Central memory CD8-positive, alpha-beta T cell (primary cell): ENCODE data around the gene RELT.

Experiments
- ATAC-seq: fragments of 150-1000 bp; cut with Tn5 transposase; replicated peaks from 2 replicates; pipeline ENCODE4 v1.10.0; 2022; ENCODE audit warnings: mild to moderate bottlenecking, moderate FRiP score, moderate number of reproducible peaks; ENCODE audit not compliant: poor library complexity, severe bottlenecking; ENCODE audit errors: extremely low read depth
- DNase-seq, 2 donors: peaks; one replicate each; pipeline ENCODE4 v3.0.0; 2021; ENCODE audit warnings: low spot score in 2 of 2
- H3K27ac Mint-ChIP-seq: one replicate; pipeline ENCODE4 v1.8.0; 2022; ENCODE audit warnings: low read depth, mild to moderate bottlenecking, moderate library complexity, mixed read lengths
- H3K27me3 Mint-ChIP-seq: one replicate; pipeline ENCODE4 v1.8.0; 2022; ENCODE audit warnings: mixed read lengths
- H3K36me3 Mint-ChIP-seq: one replicate; pipeline ENCODE4 v1.8.0; 2022; ENCODE audit warnings: mild to moderate bottlenecking, moderate library complexity, mixed read lengths; ENCODE audit not compliant: insufficient read depth
- H3K4me1 Mint-ChIP-seq: one replicate; pipeline ENCODE4 v1.8.0; 2022; ENCODE audit warnings: mixed read lengths
- H3K4me3 Mint-ChIP-seq: one replicate; pipeline ENCODE4 v1.8.0; 2022; ENCODE audit warnings: mild to moderate bottlenecking, moderate library complexity, mixed read lengths
- H3K9me3 Mint-ChIP-seq: one replicate; pipeline ENCODE4 v1.8.0; 2022; ENCODE audit warnings: mixed read lengths

RELT gene

DNA sequence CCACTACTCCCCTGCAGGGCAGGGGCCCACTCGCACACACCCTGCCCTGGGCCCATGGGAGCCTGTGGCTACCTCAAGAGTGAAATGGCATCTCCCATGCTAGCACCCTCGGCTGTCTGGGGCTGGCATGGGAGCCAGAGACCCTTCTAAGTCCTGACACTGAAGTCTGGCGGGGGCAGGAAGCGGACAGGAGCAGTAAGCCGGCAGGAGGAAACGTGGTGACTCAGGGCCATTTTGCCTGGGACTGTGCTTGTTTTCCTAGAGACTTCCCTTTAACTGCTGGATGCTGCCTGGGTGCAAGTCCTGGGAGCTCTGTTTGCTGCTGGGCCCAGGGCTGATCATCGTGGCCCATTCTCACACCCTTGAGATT, 16.8 kb downstream of the RELT start:
- Mint-ChIP-seq H3K36me3 (peaks cover 51% of the 10 kb centered on the region), H3K27ac (peak overlapping the region; percentile 75), H3K9me3 (no peaks in the 10 kb centered on the region), H3K4me3 (no peak overlapping the region), H3K27me3 (no peaks in the 10 kb centered on the region), H3K4me1 (peaks cover 24% of the 10 kb centered on the region)
- DNase-seq (no peak), ATAC-seq (no peak)

- Mint-ChIP-seq H3K27ac (peak overlapping the region; percentile 19), H3K4me1 (peaks cover 18% of the 10 kb centered on the region), H3K36me3 (peaks cover 55% of the 10 kb centered on the region), H3K4me3 (no peak overlapping the region), H3K27me3 (no peaks in the 10 kb centered on the region), H3K9me3 (no peaks in the 10 kb centered on the region)
- peak; percentile 50 to 58 for DNase-seq
- ATAC-seq: peak; percentile 57
These were observed 17.5 kb downstream of the RELT start for GRCh38 chr11:73393479-73394415.

- ATAC-seq (no peak), DNase-seq (no peak)
- Mint-ChIP-seq H3K27ac (no peak overlapping the region), H3K36me3 (peaks cover 59% of the 10 kb centered on the region), H3K27me3 (no peaks in the 10 kb centered on the region), H3K4me1 (peaks cover 15% of the 10 kb centered on the region), H3K9me3 (no peaks in the 10 kb centered on the region), H3K4me3 (peak overlapping the region; percentile 46)
These were observed 18.5 kb downstream of the RELT start for GRCh38 chr11:73394416-73395296.

DNA sequence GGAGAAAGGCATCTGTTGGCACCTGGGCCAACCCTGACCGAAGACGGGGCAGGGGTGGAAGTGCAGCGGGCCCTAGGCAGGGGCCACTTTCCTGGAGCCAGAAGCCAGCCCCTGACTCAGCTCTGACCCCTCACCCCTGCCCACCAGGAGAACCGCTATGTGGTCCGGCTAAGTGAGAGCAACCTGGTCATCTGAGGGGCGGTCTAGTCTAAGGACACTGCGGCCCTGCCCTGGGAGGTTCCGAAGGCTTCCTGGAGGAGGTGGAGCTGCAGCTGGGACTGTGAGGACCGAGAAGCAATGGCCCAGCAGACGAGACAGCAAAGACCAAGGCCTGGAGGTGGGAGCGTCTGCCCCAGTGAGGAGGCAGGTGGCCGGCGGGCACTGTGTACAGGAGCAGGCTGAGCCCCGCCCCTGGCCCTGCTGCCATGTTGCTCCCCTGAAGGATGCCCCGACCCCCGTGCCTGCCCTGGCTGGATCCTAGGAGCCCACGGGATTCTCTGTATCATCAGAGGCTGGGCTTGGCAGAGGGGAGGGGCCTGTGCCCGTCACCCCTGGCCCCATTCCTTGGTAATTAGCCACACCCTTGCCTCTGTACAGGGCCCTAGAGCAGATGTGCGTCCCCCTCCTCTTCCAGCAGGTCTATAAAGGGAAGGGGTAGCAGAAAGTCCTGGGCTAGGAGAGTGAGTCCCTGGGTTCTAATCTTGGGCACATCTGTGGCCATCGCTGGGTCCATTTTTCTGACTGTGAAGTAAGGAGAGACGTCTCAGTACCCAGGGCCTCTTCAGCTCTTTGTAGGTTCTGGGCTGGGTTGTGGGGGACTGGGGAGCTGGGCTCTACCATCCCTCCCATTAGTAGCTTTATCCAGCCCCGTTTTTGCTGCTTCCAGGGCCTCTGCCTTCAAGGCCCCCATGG, 19.4 kb downstream of the RELT start:
- Mint-ChIP-seq H3K4me1 (peaks cover 6% of the 10 kb centered on the region), H3K4me3 (peak overlapping the region; percentile 23), H3K27ac (no peak overlapping the region), H3K9me3 (no peaks in the 10 kb centered on the region), H3K36me3 (peaks cover 58% of the 10 kb centered on the region), H3K27me3 (no peaks in the 10 kb centered on the region)
- no peak for ATAC-seq
- no peak for DNase-seq

DNA sequence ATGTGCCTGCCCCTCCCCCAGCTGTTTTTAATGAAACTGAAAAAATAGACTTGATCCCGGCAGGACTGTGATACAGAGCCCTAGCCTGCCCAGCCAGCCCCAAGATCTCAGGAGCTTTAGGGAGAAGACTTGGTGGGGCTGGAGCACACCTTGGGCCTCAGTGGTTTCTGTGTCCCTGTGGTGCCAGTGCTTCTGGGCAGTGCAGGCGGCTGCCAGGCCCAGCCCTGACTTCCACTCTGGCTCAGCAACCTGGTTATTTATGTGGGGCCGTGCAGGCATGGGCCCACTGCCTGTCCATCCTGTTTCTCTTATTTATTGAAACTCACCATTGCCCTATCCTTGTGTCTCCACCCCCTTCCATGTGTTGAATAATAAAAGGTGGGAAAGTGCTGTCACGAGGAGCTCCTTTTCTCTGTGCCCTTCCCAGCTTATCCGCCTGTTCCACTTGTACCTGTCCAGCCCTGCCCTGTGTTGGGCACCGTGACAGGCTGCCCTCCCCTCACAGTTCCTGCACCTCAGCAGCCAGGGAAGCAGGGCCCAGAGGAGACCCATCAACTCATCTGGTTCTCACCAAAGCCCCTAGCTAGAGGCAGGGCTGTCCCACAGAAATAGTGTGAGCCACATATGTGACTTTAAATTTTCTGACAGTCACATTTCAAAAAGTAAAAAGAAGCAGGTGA, 20.2 kb downstream of the RELT start:
- no peaks in the 10 kb centered on the region for H3K27me3 Mint-ChIP-seq
- H3K9me3 Mint-ChIP-seq: no peaks in the 10 kb centered on the region
- H3K27ac Mint-ChIP-seq: peak overlapping the region; percentile 91
- peaks cover 6% of the 10 kb centered on the region for H3K4me1 Mint-ChIP-seq
- peaks cover 59% of the 10 kb centered on the region for H3K36me3 Mint-ChIP-seq
- no peak for DNase-seq
- no peak for ATAC-seq
- no peak overlapping the region for H3K4me3 Mint-ChIP-seq

DNA sequence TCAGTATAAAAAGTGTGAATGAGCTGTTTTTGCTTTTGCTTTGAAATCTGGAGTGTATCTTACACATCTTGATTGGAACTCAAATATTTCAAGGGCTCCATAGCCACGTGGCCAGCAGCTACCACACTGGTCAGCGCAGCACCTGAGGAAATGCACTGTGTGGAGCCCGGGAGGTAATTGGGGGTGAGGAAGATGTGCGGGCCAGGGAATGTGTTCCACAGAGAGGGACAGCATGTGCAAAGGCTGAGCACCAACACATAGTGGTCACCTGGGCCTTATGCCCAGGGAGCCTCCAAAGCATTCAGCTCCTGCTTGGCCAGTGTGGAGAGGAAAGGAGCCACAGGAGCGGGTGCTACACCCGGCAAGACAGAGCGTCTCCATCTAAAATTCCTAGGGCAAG, 20.8 kb downstream of the RELT start:
- peaks cover 55% of the 10 kb centered on the region for H3K36me3 Mint-ChIP-seq
- H3K9me3 Mint-ChIP-seq: no peaks in the 10 kb centered on the region
- peak overlapping the region; percentile 91 for H3K27ac Mint-ChIP-seq
- no peak overlapping the region for H3K4me3 Mint-ChIP-seq
- DNase-seq (no peak), ATAC-seq (no peak)
- H3K27me3 Mint-ChIP-seq: no peaks in the 10 kb centered on the region
- H3K4me1 Mint-ChIP-seq: peaks cover 6% of the 10 kb centered on the region

DNA sequence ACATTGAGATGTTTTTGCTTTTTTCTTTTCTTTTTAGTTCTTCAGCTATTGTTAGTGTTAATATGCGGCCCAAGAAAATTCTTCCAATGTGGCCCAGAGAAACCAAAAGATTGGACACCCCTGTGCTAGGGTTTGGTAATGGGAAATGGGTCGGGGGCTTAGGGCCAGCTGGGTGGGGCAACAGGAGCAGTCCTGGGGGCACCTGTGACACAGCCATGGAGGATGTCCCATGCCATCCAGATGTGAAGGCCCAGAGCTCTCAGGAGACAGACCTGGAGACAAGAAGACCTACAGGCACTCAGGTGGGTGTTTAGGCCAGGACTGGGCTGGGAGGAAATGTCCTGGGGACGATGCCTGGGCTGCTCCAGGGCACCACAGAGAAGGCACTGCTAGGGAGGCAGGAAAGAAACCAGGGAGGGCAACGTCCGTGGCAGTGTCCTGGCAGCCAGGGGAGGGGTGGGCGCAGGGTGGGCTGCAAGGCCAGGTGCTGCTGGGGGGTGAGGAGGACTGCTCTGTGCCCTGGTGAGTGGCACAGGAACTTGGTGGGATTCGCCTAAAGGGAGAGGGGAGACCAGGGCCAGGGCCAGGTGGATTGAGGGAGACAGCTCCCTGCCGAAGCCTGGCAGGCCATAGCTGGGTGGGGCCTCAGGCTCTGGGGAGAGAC, 21.4 kb downstream of the RELT start:
- ATAC-seq (no peak), DNase-seq (no peak)
- H3K9me3 Mint-ChIP-seq: no peaks in the 10 kb centered on the region
- peak overlapping the region; percentile 37 for H3K4me3 Mint-ChIP-seq
- peaks cover 6% of the 10 kb centered on the region for H3K4me1 Mint-ChIP-seq
- H3K27me3 Mint-ChIP-seq: no peaks in the 10 kb centered on the region
- H3K36me3 Mint-ChIP-seq: peaks cover 53% of the 10 kb centered on the region
- H3K27ac Mint-ChIP-seq: peak overlapping the region; percentile 91

DNA sequence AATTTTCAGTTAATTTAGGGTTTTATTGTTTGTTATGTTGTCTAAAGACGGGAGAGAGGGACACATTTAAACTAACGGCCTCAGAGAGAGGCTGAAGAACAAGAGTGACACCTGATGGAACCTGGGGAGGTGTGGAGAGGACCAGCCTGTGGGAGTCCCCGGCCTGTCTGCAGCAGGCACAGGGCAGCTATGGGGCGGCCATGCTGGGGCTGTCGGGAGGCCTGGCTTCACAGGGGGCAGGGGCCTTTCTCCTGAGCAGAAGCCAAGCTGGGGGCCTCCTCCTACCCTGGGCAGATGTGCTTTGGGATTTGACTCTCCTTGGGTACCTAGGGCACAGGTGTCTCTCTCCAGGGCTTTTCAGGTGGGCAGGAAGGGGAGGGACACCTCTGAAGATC, 21.9 kb downstream of the RELT start:
- no peak for ATAC-seq

GRCh38 chr11:73398721-73399120, 22.5 kb downstream of the RELT start:
- no peak for ATAC-seq
- H3K27ac Mint-ChIP-seq: peak overlapping the region; percentile 91

More for the DNA sequence above, 21.9 kb downstream of the RELT start:
- no peak for DNase-seq
- Mint-ChIP-seq H3K36me3 (peaks cover 51% of the 10 kb centered on the region), H3K9me3 (no peaks in the 10 kb centered on the region), H3K27me3 (no peaks in the 10 kb centered on the region), H3K4me3 (peak overlapping the region; percentile 37), H3K27ac (peak overlapping the region; percentile 91), H3K4me1 (peaks cover 6% of the 10 kb centered on the region)

GRCh38 chr11:73399159-73399590, 23.0 kb downstream of the RELT start:
- no peaks in the 10 kb centered on the region for H3K9me3 Mint-ChIP-seq
- H3K27ac Mint-ChIP-seq: peak overlapping the region; percentile 91
- H3K4me3 Mint-ChIP-seq: no peak overlapping the region
- no peaks in the 10 kb centered on the region for H3K27me3 Mint-ChIP-seq
- peaks cover 45% of the 10 kb centered on the region for H3K36me3 Mint-ChIP-seq
- ATAC-seq: no peak
- DNase-seq: no peak
- peaks cover 6% of the 10 kb centered on the region for H3K4me1 Mint-ChIP-seq

More at GRCh38 chr11:73398721-73399120, 22.5 kb downstream of the RELT start:
- Mint-ChIP-seq H3K4me1 (peaks cover 6% of the 10 kb centered on the region), H3K27me3 (no peaks in the 10 kb centered on the region), H3K9me3 (no peaks in the 10 kb centered on the region), H3K4me3 (no peak overlapping the region), H3K36me3 (peaks cover 45% of the 10 kb centered on the region)
- DNase-seq: no peak

DNA sequence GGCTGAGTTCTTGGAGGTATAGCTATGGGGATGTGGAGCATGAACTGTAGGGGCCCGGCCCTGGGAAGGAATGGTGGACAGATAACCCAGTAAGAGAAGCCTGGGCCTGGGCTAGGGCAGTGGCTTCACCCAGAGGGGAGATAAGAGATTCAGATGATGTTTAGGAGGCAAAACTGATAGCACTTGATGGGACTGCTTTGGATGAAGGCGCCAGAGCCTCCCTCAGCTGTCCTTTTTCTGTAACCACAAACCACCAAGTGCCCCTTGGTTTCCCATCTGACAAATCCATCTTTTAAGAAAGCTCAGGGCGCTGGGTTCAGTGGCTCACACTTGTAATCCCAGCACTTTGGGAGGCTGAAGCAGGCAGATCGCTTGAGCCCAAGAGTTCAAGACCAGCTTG, 23.4 kb downstream of the RELT start:
- Mint-ChIP-seq H3K36me3 (peaks cover 42% of the 10 kb centered on the region), H3K4me1 (peaks cover 6% of the 10 kb centered on the region), H3K9me3 (no peaks in the 10 kb centered on the region), H3K4me3 (no peak overlapping the region), H3K27ac (peak overlapping the region; percentile 91), H3K27me3 (no peaks in the 10 kb centered on the region)
- DNase-seq: no peak
- no peak for ATAC-seq
